Left lung (tissue), 10 donors: ENCODE measurements around the gene ICA1. TPM values are rescaled to one million over a fixed set of nuclear protein-coding genes. Genes with fewer than 3 reads are reported as not detected.

ENCODE experiments used
- ATAC-seq: fragments of 200-7000 bp; cut with Tn5 transposase; one replicate; pipeline ENCODE4 v1.9.1; 2020; ENCODE audit warnings: moderate library complexity
- DNase-seq, 4 donors: peaks; one replicate each; pipeline ENCODE4 v3.0.0-alpha.2; 2013 to 2020
- H3K27ac ChIP-seq, 2 donors: fragments of 200-600 bp; sonication (generic) in 1 of 2; one replicate each; pipeline versions ENCODE4 v1.5.0 to v1.8.0; 2020 to 2021
- H3K27me3 ChIP-seq, 2 donors: fragments of 200-600 bp; sonication (generic) in 1 of 2; one replicate each; pipeline versions ENCODE4 v1.5.0 to v1.8.0; 2020 to 2021
- H3K36me3 ChIP-seq, 2 donors: fragments of 200-600 bp; sonication (generic) in 1 of 2; one replicate each; pipeline versions ENCODE4 v1.5.0 to v1.8.0; 2020 to 2021
- H3K4me1 ChIP-seq, 2 donors: fragments of 200-600 bp; one replicate each; pipeline ENCODE4 v1.8.0; 2021
- H3K4me3 ChIP-seq, 2 donors: fragments of 200-600 bp; sonication (generic) in 1 of 2; one replicate each; pipeline versions ENCODE4 v1.5.0 to v1.8.0; 2020 to 2021; ENCODE audit warnings: mild to moderate bottlenecking in 1 of 2
- H3K9me3 ChIP-seq, 2 donors: fragments of 200-600 bp; sonication (generic) in 1 of 2; one replicate each; pipeline versions ENCODE4 v1.5.0 to v1.8.0; 2020 to 2021
- intact Hi-C, 2 donors: fragments of 100-400 bp; cut with DNase I; formaldehyde crosslinking; loops; one replicate each; pipeline versions ENCODE4 v1.11.2 to v1.14.2; 2022
- polyA plus RNA-seq, 6 donors: library from polyadenylated mRNA; unstranded; fragments of 120-200 nt; gene quantifications; one replicate each; pipeline ENCODE4 v1.2.1, GENCODE V29; 2013; ENCODE audit not compliant: insufficient read length in 6 of 6
- total RNA-seq, 2 donors: library from RNA; stranded (reverse); fragmentation: NEBNext Ultra II Directional; extraction: Animal tissue kit (Norgen Biotek cat#: 25700); gene quantifications; one replicate each; pipeline ENCODE4 v1.2.1, GENCODE V29; 2021
- TF ChIP-seq, protein P1 (sequence below), 2 donors: fragments of 200-600 bp; sonication (generic) in 1 of 2; IDR thresholded peaks; one replicate each; pipeline versions ENCODE4 v1.5.0 to v1.8.0; 2021; ENCODE audit warnings: antibody characterized with exemption in 2 of 2
- donor health status: DM: no; HTN: yes; CAD: no.
- donor health status: DM: no; HTN: no; CAD: no.

ICA1 gene
- total and polyA plus RNA-seq, 8 donors = 22.4 to 53.3 (median 40.5) TPM

DNA sequence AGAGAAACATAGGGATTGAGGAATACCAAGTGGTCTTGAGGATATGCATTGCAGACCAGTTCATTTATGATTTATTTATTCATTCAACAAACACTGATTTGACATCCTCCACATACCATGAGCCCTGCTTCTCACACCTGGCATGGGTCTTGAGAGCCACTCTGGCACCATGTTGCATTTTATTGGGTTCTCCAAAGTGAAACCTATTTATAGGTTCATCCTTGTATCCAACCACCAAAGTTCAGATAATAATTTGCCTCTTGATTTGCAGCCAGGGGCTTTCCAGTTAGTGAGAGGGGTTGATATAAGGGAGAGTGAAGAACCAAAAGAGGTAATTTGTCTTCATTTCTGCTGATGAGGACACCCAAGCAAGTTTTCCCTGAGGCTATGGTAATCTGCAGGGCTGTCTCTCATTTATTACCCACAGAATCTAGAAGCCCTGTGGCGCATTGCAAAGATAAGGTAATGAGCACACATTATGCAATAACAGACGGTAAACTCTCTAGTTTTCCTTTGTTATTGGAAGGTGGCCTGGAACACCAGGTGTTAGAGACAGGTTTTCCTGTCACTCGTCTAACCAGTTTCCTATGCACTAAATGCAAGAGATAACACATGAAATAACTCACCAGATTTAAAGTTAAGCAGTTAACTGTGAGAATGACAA, 28.8 kb upstream of the ICA1 start:
- intact Hi-C loops = no loop called here
- Histone ChIP-seq H3K4me3 (no peak overlapping the region), H3K27ac (no peak overlapping the region), H3K4me1 (no peaks in the 10 kb centered on the region), H3K9me3 (no peaks in the 10 kb centered on the region), H3K36me3 (no peaks in the 10 kb centered on the region), H3K27me3 (no peaks in the 10 kb centered on the region)
- peak in 1 of 4 donors; percentile 5 for DNase-seq
- ATAC-seq = peak; percentile 90
- TF ChIP-seq, protein P1, sequence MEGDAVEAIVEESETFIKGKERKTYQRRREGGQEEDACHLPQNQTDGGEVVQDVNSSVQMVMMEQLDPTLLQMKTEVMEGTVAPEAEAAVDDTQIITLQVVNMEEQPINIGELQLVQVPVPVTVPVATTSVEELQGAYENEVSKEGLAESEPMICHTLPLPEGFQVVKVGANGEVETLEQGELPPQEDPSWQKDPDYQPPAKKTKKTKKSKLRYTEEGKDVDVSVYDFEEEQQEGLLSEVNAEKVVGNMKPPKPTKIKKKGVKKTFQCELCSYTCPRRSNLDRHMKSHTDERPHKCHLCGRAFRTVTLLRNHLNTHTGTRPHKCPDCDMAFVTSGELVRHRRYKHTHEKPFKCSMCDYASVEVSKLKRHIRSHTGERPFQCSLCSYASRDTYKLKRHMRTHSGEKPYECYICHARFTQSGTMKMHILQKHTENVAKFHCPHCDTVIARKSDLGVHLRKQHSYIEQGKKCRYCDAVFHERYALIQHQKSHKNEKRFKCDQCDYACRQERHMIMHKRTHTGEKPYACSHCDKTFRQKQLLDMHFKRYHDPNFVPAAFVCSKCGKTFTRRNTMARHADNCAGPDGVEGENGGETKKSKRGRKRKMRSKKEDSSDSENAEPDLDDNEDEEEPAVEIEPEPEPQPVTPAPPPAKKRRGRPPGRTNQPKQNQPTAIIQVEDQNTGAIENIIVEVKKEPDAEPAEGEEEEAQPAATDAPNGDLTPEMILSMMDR (IDR thresholded peaks at IDR 0.05) = no peak

DNA sequence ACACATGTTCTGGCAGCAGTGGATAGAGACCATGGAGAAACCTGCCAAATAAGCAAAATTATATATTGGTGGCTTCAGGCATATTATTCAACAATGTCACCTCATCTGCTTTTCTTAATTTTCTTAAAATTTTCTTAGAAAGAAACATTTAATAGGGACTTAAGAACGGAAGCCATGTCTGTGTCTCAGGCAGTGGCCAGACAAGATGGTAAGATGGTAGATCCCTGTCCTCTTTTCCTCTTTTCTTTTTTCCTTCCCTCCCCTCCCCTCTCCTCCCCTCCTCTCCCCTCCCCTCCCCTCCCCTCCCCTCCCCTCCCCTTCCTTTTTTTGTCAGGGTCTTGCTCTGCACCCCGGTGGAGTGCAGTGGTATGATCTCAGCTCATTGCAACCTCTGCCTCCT, 24.2 kb upstream of the ICA1 start:
- no peaks in the 10 kb centered on the region for H3K4me1 ChIP-seq
- H3K9me3 ChIP-seq = no peaks in the 10 kb centered on the region
- no peak overlapping the region for H3K4me3 ChIP-seq
- intact Hi-C loops = no loop called here
- H3K36me3 ChIP-seq = no peaks in the 10 kb centered on the region
- TF ChIP-seq, protein P1 (IDR thresholded peaks at IDR 0.05) = no peak
- DNase-seq = no peak
- no peak for ATAC-seq
- no peaks in the 10 kb centered on the region for H3K27me3 ChIP-seq
- no peak overlapping the region for H3K27ac ChIP-seq

GRCh38 chr7:8285155-8285554, 23.2 kb upstream of the ICA1 start:
- no peaks in the 10 kb centered on the region for H3K4me1 ChIP-seq
- H3K4me3 ChIP-seq = no peak overlapping the region
- TF ChIP-seq, protein P1 (IDR thresholded peaks at IDR 0.05) = no peak
- intact Hi-C loops = no loop called here
- H3K9me3 ChIP-seq = no peaks in the 10 kb centered on the region
- DNase-seq (no peak), ATAC-seq (no peak)
- H3K27ac ChIP-seq = no peak overlapping the region
- no peaks in the 10 kb centered on the region for H3K27me3 ChIP-seq
- no peaks in the 10 kb centered on the region for H3K36me3 ChIP-seq

DNA sequence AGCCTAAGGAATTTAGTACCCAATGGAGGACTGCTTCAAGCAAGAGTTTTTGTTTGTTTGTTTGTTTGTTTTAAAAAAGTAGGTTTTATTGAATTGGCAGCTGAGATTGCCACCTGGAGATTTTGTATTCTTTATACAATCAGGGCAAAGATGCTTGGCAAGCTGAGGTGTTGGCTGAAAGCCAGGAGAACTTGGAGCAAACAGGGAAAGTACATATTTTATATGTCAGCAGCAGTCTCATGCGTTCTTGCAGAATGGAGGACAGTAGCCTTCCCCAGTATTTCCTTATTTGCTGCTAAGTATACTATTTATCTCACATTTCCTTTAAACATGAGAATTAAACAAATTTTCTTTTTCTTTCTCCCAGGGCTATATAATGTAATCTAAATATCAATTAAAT, 22.6 kb upstream of the ICA1 start:
- Histone ChIP-seq H3K4me1 (no peaks in the 10 kb centered on the region), H3K9me3 (no peaks in the 10 kb centered on the region), H3K27me3 (no peaks in the 10 kb centered on the region), H3K27ac (no peak overlapping the region), H3K4me3 (no peak overlapping the region), H3K36me3 (no peaks in the 10 kb centered on the region)
- ATAC-seq = no peak
- DNase-seq = peak in 1 of 4 donors; percentile 36
- intact Hi-C loops = no loop called here
- TF ChIP-seq, protein P1 (IDR thresholded peaks at IDR 0.05) = no peak

DNA sequence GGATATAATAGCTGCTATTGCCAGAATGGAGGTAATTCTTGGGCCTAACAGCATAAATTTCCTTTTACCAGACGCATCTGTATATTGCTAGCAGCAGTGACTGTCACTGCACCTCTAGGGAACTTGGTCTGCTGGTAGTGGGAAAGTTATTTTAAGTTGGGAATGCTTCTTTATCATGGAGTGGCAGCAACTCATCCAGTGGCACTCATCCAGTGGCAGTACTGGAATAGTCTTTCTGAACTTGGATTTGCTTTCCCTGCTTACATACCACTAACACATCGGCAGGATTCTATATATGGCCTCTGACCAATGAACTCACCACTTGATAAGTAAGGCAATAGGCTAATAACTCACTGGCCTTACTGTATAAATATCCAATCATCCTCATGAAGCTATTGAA, 22.0 kb upstream of the ICA1 start:
- H3K27ac ChIP-seq = no peak overlapping the region

More for the DNA sequence above, 22.0 kb upstream of the ICA1 start:
- H3K4me1 ChIP-seq = no peaks in the 10 kb centered on the region
- H3K4me3 ChIP-seq = no peak overlapping the region
- TF ChIP-seq, protein P1 (IDR thresholded peaks at IDR 0.05) = no peak
- H3K36me3 ChIP-seq = no peaks in the 10 kb centered on the region
- ATAC-seq (no peak), DNase-seq (no peak)
- no peaks in the 10 kb centered on the region for H3K27me3 ChIP-seq
- intact Hi-C loops = no loop called here
- no peaks in the 10 kb centered on the region for H3K9me3 ChIP-seq
